ENCODE results near the gene ELMOD1.

The ELMOD1 gene

GRCh38 chr11:107704451-107704850 lies 113.5 kb downstream of the ELMOD1 start:
- FAIRE-seq = no peak
- TF ChIP-seq PAX5 (IDR thresholded peaks at IDR 0.05; ENCODE audit: insufficient read depth, low read length, severe bottlenecking) (no peak), POU2F2 (IDR thresholded peaks at IDR 0.05; ENCODE audit: low read depth, low read length) (no peak), POLR2AphosphoS5 (IDR thresholded peaks at IDR 0.05; ENCODE audit: low read depth, low read length) (no peak), SPI1 (IDR thresholded peaks at IDR 0.05; ENCODE audit: low read depth, low read length) (no peak), POLR2A (IDR thresholded peaks at IDR 0.05; ENCODE audit: low read depth, low read length) (no peak), TAF1 (IDR thresholded peaks at IDR 0.05; ENCODE audit: low read depth, low read length) (no peak)
- DNase-seq (ENCODE audit: insufficient read length, low spot score) = no peak

- TF ChIP-seq TAF1 (IDR thresholded peaks at IDR 0.05; ENCODE audit: low read depth, low read length) (no peak), SPI1 (IDR thresholded peaks at IDR 0.05; ENCODE audit: low read depth, low read length) (no peak), POU2F2 (IDR thresholded peaks at IDR 0.05; ENCODE audit: low read depth, low read length) (no peak), POLR2AphosphoS5 (IDR thresholded peaks at IDR 0.05; ENCODE audit: low read depth, low read length) (no peak), PAX5 (IDR thresholded peaks at IDR 0.05; ENCODE audit: insufficient read depth, low read length, severe bottlenecking) (no peak), POLR2A (IDR thresholded peaks at IDR 0.05; ENCODE audit: low read depth, low read length) (no peak)
- DNase-seq (ENCODE audit: insufficient read length, low spot score) = no peak
- no peak for FAIRE-seq
These were observed 114.1 kb downstream of the ELMOD1 start for GRCh38 chr11:107705027-107705426.

GRCh38 chr11:107706531-107706930 lies 115.6 kb downstream of the ELMOD1 start:
- no peak for TF ChIP-seq POLR2A (IDR thresholded peaks at IDR 0.05; ENCODE audit: low read depth, low read length)
- no peak for TF ChIP-seq SPI1 (IDR thresholded peaks at IDR 0.05; ENCODE audit: low read depth, low read length)
- TF ChIP-seq TAF1 (IDR thresholded peaks at IDR 0.05; ENCODE audit: low read depth, low read length) = no peak
- no peak for TF ChIP-seq PAX5 (IDR thresholded peaks at IDR 0.05; ENCODE audit: insufficient read depth, low read length, severe bottlenecking)
- no peak for TF ChIP-seq POLR2AphosphoS5 (IDR thresholded peaks at IDR 0.05; ENCODE audit: low read depth, low read length)
- TF ChIP-seq POU2F2 (IDR thresholded peaks at IDR 0.05; ENCODE audit: low read depth, low read length) = no peak
- no peak for FAIRE-seq
- no peak for DNase-seq (ENCODE audit: insufficient read length, low spot score)

GRCh38 chr11:107707215-107707671 lies 116.3 kb downstream of the ELMOD1 start:
- TF ChIP-seq TAF1 (IDR thresholded peaks at IDR 0.05; ENCODE audit: low read depth, low read length) (no peak), SPI1 (IDR thresholded peaks at IDR 0.05; ENCODE audit: low read depth, low read length) (no peak), POLR2AphosphoS5 (IDR thresholded peaks at IDR 0.05; ENCODE audit: low read depth, low read length) (no peak), POLR2A (IDR thresholded peaks at IDR 0.05; ENCODE audit: low read depth, low read length) (no peak), POU2F2 (IDR thresholded peaks at IDR 0.05; ENCODE audit: low read depth, low read length) (no peak), PAX5 (IDR thresholded peaks at IDR 0.05; ENCODE audit: insufficient read depth, low read length, severe bottlenecking) (no peak)
- FAIRE-seq (no peak), DNase-seq (ENCODE audit: insufficient read length, low spot score) (no peak)

- DNase-seq (ENCODE audit: insufficient read length, low spot score) = no peak
- FAIRE-seq = no peak
- no peak for TF ChIP-seq POLR2AphosphoS5 (IDR thresholded peaks at IDR 0.05; ENCODE audit: low read depth, low read length)
- no peak for TF ChIP-seq POLR2A (IDR thresholded peaks at IDR 0.05; ENCODE audit: low read depth, low read length)
- TF ChIP-seq PAX5 (IDR thresholded peaks at IDR 0.05; ENCODE audit: insufficient read depth, low read length, severe bottlenecking) = no peak
- TF ChIP-seq SPI1 (IDR thresholded peaks at IDR 0.05; ENCODE audit: low read depth, low read length) = no peak
- TF ChIP-seq POU2F2 (IDR thresholded peaks at IDR 0.05; ENCODE audit: low read depth, low read length) = no peak
- no peak for TF ChIP-seq TAF1 (IDR thresholded peaks at IDR 0.05; ENCODE audit: low read depth, low read length)
These were observed 116.9 kb downstream of the ELMOD1 start for GRCh38 chr11:107707807-107708206.

GRCh38 chr11:107708792-107709191 lies 117.8 kb downstream of the ELMOD1 start:
- TF ChIP-seq POLR2A (IDR thresholded peaks at IDR 0.05; ENCODE audit: low read depth, low read length) = no peak
- TF ChIP-seq POU2F2 (IDR thresholded peaks at IDR 0.05; ENCODE audit: low read depth, low read length) = no peak
- no peak for TF ChIP-seq PAX5 (IDR thresholded peaks at IDR 0.05; ENCODE audit: insufficient read depth, low read length, severe bottlenecking)
- TF ChIP-seq TAF1 (IDR thresholded peaks at IDR 0.05; ENCODE audit: low read depth, low read length) = no peak
- TF ChIP-seq SPI1 (IDR thresholded peaks at IDR 0.05; ENCODE audit: low read depth, low read length) = no peak
- no peak for TF ChIP-seq POLR2AphosphoS5 (IDR thresholded peaks at IDR 0.05; ENCODE audit: low read depth, low read length)
- DNase-seq (ENCODE audit: insufficient read length, low spot score) = no peak
- no peak for FAIRE-seq

GRCh38 chr11:107710301-107710700 lies 119.4 kb downstream of the ELMOD1 start:
- DNase-seq (ENCODE audit: insufficient read length, low spot score) (no peak), FAIRE-seq (no peak)
- TF ChIP-seq PAX5 (IDR thresholded peaks at IDR 0.05; ENCODE audit: insufficient read depth, low read length, severe bottlenecking) = no peak

GRCh38 chr11:107711861-107712755 lies 121.2 kb downstream of the ELMOD1 start, which contains the start of gene SLN:
TSS of gene SLN (minus strand) at chr11:107712056.
- TF ChIP-seq SPI1 (IDR thresholded peaks at IDR 0.05; ENCODE audit: low read depth, low read length) (no peak), PAX5 (IDR thresholded peaks at IDR 0.05; ENCODE audit: insufficient read depth, low read length, severe bottlenecking) (no peak), POLR2AphosphoS5 (IDR thresholded peaks at IDR 0.05; ENCODE audit: low read depth, low read length) (no peak), POU2F2 (IDR thresholded peaks at IDR 0.05; ENCODE audit: low read depth, low read length) (no peak), TAF1 (IDR thresholded peaks at IDR 0.05; ENCODE audit: low read depth, low read length) (no peak), POLR2A (IDR thresholded peaks at IDR 0.05; ENCODE audit: low read depth, low read length) (no peak)
- DNase-seq (ENCODE audit: insufficient read length, low spot score) (no peak), FAIRE-seq (no peak)

- DNase-seq (ENCODE audit: insufficient read length, low spot score) (no peak), FAIRE-seq (no peak)
- TF ChIP-seq POU2F2 (IDR thresholded peaks at IDR 0.05; ENCODE audit: low read depth, low read length) (no peak), SPI1 (IDR thresholded peaks at IDR 0.05; ENCODE audit: low read depth, low read length) (peak; percentile 58)
These were observed 122.1 kb downstream of the ELMOD1 start for GRCh38 chr11:107713009-107713408.
